ENCODE measurements around the gene ADAMTS20. TPM values are rescaled to one million over a fixed set of nuclear protein-coding genes. Genes with fewer than 3 reads are reported as not detected.

ADAMTS20 gene
- total and polyA plus RNA-seq, 10 of the 15 experiments (the other 5 are each of a cell fraction or from before 2014, with no cell fraction given), result 0.33 TPM; not detected in 9

DNA sequence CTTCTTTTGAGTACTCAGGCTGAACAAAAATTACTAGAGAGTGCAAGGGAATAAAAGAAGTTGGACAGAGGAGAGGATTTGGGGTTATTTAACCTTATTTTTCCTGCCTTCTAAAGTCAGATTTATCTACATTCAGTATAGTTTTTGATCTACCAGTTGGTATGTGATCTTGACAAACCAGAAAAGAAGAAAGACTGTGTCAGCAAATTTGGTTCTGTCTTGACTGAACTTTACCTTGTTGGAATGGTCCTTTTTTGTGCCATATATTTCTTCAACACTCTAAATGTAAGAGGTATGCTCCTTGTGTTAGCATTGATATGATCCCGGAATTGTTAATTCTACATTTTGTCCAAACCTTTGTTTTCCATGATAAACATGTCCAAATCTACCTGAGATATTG, 47.7 kb upstream of the ADAMTS20 start:
- SMC1A ChIA-PET (ENCODE audit: uncharacterized antibody, unreplicated experiment), result no interaction called here
- BruUV-seq (replicated peaks), result no TSS peak
- no peak overlapping the region for H3K4me3 ChIP-seq
- H3K27me3 ChIP-seq (replicated peaks in 1 of 2; ENCODE audit: control insufficient read depth in 2 of 2, insufficient read depth in 2 of 2, low read length in 1 of 2), result no peaks in the 10 kb centered on the region
- no peaks in the 10 kb centered on the region for H3K79me2 ChIP-seq (ENCODE audit: control insufficient read depth, insufficient read depth, low read length)
- POLR2A ChIA-PET, result no interaction called here
- DNase-seq (ENCODE audit: low read depth, low spot score) (no peak), ATAC-seq (no peak), FAIRE-seq (no peak)
- H3K36me3 ChIP-seq (ENCODE audit: control insufficient read depth in 2 of 2, insufficient read depth in 2 of 2, low read length in 1 of 2), result no peaks in the 10 kb centered on the region
- in situ Hi-C loops (cut with MboI), result no loop called here
- TF ChIP-seq, protein P1, sequence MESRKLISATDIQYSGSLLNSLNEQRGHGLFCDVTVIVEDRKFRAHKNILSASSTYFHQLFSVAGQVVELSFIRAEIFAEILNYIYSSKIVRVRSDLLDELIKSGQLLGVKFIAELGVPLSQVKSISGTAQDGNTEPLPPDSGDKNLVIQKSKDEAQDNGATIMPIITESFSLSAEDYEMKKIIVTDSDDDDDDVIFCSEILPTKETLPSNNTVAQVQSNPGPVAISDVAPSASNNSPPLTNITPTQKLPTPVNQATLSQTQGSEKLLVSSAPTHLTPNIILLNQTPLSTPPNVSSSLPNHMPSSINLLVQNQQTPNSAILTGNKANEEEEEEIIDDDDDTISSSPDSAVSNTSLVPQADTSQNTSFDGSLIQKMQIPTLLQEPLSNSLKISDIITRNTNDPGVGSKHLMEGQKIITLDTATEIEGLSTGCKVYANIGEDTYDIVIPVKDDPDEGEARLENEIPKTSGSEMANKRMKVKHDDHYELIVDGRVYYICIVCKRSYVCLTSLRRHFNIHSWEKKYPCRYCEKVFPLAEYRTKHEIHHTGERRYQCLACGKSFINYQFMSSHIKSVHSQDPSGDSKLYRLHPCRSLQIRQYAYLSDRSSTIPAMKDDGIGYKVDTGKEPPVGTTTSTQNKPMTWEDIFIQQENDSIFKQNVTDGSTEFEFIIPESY (IDR thresholded peaks at IDR 0.05), result no peak
- no peak for TF ChIP-seq ESRRA (IDR thresholded peaks at IDR 0.05; ENCODE audit: low read length)
- TF ChIP-seq POLR2AphosphoS5 (IDR thresholded peaks at IDR 0.05; ENCODE audit: low read length), result no peak
- TF ChIP-seq RCOR1 (conservative IDR thresholded peaks at IDR 0.05; ENCODE audit: low read depth, low read length), result no peak
- TF ChIP-seq CREB1 (IDR thresholded peaks at IDR 0.05; ENCODE audit: low read depth), result no peak
- no peak for TF ChIP-seq KDM1A (IDR thresholded peaks at IDR 0.05; ENCODE audit: borderline replicate concordance)
- TF ChIP-seq, protein P2, sequence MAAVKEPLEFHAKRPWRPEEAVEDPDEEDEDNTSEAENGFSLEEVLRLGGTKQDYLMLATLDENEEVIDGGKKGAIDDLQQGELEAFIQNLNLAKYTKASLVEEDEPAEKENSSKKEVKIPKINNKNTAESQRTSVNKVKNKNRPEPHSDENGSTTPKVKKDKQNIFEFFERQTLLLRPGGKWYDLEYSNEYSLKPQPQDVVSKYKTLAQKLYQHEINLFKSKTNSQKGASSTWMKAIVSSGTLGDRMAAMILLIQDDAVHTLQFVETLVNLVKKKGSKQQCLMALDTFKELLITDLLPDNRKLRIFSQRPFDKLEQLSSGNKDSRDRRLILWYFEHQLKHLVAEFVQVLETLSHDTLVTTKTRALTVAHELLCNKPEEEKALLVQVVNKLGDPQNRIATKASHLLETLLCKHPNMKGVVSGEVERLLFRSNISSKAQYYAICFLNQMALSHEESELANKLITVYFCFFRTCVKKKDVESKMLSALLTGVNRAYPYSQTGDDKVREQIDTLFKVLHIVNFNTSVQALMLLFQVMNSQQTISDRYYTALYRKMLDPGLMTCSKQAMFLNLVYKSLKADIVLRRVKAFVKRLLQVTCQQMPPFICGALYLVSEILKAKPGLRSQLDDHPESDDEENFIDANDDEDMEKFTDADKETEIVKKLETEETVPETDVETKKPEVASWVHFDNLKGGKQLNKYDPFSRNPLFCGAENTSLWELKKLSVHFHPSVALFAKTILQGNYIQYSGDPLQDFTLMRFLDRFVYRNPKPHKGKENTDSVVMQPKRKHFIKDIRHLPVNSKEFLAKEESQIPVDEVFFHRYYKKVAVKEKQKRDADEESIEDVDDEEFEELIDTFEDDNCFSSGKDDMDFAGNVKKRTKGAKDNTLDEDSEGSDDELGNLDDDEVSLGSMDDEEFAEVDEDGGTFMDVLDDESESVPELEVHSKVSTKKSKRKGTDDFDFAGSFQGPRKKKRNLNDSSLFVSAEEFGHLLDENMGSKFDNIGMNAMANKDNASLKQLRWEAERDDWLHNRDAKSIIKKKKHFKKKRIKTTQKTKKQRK (IDR thresholded peaks at IDR 0.05; ENCODE audit: low read depth, low read length), result no peak
- no peak for TF ChIP-seq EZH2 (IDR thresholded peaks at IDR 0.05; ENCODE audit: borderline replicate concordance, control insufficient read depth, low read depth, low read length)
- no peak for TF ChIP-seq RB1 (IDR thresholded peaks at IDR 0.05; ENCODE audit: borderline replicate concordance)
- no peak for TF ChIP-seq GABPA (IDR thresholded peaks at IDR 0.05; ENCODE audit: low read depth)
- TF ChIP-seq, protein P3, sequence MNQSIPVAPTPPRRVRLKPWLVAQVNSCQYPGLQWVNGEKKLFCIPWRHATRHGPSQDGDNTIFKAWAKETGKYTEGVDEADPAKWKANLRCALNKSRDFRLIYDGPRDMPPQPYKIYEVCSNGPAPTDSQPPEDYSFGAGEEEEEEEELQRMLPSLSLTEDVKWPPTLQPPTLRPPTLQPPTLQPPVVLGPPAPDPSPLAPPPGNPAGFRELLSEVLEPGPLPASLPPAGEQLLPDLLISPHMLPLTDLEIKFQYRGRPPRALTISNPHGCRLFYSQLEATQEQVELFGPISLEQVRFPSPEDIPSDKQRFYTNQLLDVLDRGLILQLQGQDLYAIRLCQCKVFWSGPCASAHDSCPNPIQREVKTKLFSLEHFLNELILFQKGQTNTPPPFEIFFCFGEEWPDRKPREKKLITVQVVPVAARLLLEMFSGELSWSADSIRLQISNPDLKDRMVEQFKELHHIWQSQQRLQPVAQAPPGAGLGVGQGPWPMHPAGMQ (IDR thresholded peaks at IDR 0.05; ENCODE audit: borderline replicate concordance), result no peak
- TF ChIP-seq TARDBP (IDR thresholded peaks at IDR 0.05; ENCODE audit: borderline replicate concordance), result no peak
- TF ChIP-seq NR2C1 (IDR thresholded peaks at IDR 0.05), result no peak
- TF ChIP-seq MYC (IDR thresholded peaks at IDR 0.05; ENCODE audit: insufficient read depth, insufficient read length, insufficient replicate concordance, low read length, severe bottlenecking), result no peak
- no peak for TF ChIP-seq TCF12 (IDR thresholded peaks at IDR 0.05; ENCODE audit: low read depth, low read length)
- no peak for TF ChIP-seq ZNF384 (IDR thresholded peaks at IDR 0.05; ENCODE audit: borderline replicate concordance, low read depth, low read length)
- no peak for TF ChIP-seq CBX5 (IDR thresholded peaks at IDR 0.05; ENCODE audit: low read depth)
- no peaks in the 10 kb centered on the region for H3K9me3 ChIP-seq (replicated peaks; ENCODE audit: control insufficient read depth, insufficient read depth, low read length)
- no peak overlapping the region for H3K4me2 ChIP-seq (ENCODE audit: control insufficient read depth, insufficient read depth)
- H3K9ac ChIP-seq (ENCODE audit: control insufficient read depth, insufficient read depth, low read length), result no peak overlapping the region
- H3K4me1 ChIP-seq (ENCODE audit: control insufficient read depth, insufficient read depth, low read length), result no peaks in the 10 kb centered on the region
- intact Hi-C loops (cut with micrococcal nuclease; ENCODE audit: unreplicated experiment), result no loop called here
- no peak overlapping the region for H2AFZ ChIP-seq (ENCODE audit: control insufficient read depth, low read depth, low read length)
- CTCF ChIA-PET, result no interaction called here
- no peak overlapping the region for H3K27ac ChIP-seq (ENCODE audit: control insufficient read depth, insufficient read depth)
- 0% methylated on average over 1 of the region's 1 CpG for WGBS (ENCODE audit: insufficient coverage, insufficient replicate concordance, low lambda C conversion rate, missing lambda C conversion rate)
- RAD21 ChIA-PET (ENCODE audit: unreplicated experiment), result no interaction called here
- no peaks in the 10 kb centered on the region for H4K20me1 ChIP-seq (ENCODE audit: control insufficient read depth, insufficient read depth)

Data from GM12878 (cell line).